Measurements from ENCODE around the gene PLA2G6.

DNA sequence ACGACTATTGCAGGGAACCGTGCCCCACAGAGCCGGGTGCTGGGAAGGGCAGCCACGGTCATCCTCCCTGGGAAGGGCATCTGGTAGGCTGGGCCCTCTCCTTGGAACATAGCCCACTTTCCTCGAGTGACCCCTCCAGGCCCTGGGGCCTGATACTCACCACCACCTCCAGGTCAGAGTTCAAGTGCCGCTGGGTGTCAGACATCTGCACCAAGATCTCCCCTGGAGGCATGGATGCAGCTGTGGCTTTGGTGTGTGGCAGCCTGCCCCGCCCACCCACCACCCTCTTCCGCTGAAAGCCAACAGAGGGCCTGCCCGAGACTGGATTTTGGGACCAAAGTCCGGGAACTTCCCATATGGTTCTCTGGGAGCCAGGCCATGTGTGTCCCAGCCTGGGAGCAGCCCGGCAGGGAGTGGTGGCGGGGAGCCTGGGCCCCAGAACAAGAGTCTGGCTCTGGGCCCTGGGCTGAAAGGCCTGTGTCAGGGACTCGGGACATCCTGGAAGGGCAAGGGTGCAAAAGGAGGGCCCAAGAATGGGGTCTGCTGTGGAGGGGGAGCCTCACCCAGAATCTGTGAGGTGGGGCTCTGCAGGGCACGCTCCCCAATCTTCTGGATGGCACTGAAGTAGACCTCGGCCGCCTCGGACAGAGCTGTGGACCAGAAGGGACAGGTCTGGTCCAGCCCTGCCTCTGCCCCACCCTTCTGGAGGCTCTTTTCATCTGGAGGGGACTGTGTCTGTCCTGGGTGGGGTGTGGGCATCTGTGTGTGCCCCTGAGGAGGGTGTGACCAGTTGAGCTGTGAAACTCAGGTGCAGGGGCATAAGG is 73.7 kb downstream of the PLA2G6 start:
- TF ChIP-seq, protein P1, sequence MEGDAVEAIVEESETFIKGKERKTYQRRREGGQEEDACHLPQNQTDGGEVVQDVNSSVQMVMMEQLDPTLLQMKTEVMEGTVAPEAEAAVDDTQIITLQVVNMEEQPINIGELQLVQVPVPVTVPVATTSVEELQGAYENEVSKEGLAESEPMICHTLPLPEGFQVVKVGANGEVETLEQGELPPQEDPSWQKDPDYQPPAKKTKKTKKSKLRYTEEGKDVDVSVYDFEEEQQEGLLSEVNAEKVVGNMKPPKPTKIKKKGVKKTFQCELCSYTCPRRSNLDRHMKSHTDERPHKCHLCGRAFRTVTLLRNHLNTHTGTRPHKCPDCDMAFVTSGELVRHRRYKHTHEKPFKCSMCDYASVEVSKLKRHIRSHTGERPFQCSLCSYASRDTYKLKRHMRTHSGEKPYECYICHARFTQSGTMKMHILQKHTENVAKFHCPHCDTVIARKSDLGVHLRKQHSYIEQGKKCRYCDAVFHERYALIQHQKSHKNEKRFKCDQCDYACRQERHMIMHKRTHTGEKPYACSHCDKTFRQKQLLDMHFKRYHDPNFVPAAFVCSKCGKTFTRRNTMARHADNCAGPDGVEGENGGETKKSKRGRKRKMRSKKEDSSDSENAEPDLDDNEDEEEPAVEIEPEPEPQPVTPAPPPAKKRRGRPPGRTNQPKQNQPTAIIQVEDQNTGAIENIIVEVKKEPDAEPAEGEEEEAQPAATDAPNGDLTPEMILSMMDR (IDR thresholded peaks at IDR 0.05), result no peak
- no peak for TF ChIP-seq POLR2AphosphoS5 (IDR thresholded peaks at IDR 0.05)

All from upper lobe of left lung (tissue), 4 donors.